Effector CD4-positive, alpha-beta T cell (primary cell): ENCODE results near the gene PPP1R7.

Experiments
- DNase-seq: peaks from one replicate; pipeline ENCODE4 v3.0.0-alpha.2; 2020

The PPP1R7 gene

DNA sequence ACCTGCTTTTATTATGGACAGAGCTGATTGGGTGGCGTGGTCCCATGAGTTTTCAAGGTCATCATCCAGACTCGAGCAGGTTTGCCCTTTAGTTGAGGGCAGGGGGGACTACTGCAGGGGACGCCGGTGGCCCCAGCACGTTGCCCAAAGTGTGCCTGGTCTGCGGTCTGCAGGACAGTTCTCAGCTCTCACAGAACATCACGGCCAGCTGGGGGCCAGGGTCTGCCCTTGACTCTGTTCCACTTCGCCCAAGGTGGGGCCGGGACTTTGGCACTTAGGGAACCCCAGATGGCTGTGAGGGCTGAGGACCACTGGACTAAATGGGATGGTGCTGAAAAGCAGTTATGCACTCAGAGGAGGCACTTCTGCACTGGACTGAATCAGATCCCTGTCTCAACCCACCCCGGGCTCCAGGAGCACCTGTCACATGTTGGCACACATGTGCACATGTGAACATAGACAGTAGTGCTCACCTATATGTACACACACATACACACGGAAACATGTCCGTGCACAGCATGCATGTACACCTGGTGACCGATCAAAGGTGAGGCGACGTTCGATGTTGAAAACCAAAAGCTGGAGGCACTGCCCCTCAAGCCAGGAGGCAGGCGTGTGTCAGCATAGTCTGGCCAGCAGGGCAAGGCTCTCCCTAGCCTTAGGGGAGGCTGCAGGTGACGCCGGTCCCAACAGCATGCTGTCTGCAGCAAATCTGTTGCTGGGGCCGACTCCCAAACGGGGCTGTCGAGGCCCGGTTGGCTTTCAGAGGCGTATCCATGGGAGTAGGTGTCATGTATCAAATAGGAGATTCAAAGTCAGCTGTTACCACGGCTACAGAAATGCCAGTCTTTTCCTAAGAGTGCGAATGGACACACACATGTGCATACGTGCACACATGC lies 48.4 kb downstream of the PPP1R7 start:
- DNase-seq, result no peak

GRCh38 chr2:241199286-241199685 lies 49.0 kb downstream of the PPP1R7 start:
- DNase-seq, result no peak

DNA sequence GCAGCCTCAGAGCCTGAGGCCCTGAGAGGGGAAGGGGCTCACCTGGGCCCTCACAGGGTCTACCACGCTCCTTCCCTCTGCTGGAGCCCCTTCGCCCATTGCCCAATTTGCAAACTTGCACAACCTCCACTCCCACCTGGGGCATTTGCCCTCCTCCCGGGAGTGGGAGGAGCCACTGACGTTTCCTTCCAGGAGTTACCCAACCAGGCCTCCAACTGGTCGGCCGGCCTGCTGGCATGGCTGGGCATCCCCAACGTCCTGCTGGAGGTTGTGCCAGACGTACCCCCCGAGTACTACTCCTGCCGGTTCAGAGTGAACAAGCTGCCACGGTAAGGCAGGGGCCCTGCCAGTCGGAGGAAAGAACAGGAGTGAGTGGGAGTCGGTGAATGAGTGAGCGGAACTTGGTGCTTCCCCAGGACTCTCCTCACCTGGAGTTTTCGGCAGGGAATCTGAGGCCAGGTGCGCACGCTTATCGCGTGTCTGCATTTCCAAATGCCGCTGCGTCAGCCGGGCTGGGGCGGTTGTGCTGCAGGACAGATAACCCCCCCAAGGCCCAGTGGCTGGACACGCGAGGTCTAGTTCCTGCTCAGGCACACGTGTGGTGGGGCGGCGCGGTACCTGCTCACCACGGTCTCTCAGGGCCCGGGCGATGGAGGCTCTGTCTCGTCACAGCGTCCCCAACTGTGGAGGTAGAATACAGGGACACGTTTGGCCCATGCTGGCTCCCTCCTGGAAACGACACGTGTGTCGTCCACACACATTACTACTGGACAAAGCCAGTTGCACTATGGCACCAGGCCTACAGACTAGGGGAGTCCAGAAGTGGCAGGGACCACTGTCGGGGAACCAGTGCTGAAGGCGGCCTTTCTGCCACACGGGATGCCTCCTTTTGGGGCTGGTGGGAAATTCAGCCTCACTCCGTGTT lies 49.9 kb downstream of the PPP1R7 start:
- no peak for DNase-seq

- DNase-seq, result no peak
Measured at GRCh38 chr2:241200822-241201395, 50.6 kb downstream of the PPP1R7 start.

- DNase-seq, result no peak
Measured at GRCh38 chr2:241201445-241202267, 51.4 kb downstream of the PPP1R7 start.

GRCh38 chr2:241202268-241202585 lies 52.0 kb downstream of the PPP1R7 start:
- no peak for DNase-seq

- DNase-seq, result no peak
Measured at GRCh38 chr2:241202681-241203080, 52.4 kb downstream of the PPP1R7 start.

GRCh38 chr2:241203218-241204009 lies 53.1 kb downstream of the PPP1R7 start:
- no peak for DNase-seq

GRCh38 chr2:241204010-241204384 lies 53.7 kb downstream of the PPP1R7 start:
- DNase-seq, result no peak

DNA sequence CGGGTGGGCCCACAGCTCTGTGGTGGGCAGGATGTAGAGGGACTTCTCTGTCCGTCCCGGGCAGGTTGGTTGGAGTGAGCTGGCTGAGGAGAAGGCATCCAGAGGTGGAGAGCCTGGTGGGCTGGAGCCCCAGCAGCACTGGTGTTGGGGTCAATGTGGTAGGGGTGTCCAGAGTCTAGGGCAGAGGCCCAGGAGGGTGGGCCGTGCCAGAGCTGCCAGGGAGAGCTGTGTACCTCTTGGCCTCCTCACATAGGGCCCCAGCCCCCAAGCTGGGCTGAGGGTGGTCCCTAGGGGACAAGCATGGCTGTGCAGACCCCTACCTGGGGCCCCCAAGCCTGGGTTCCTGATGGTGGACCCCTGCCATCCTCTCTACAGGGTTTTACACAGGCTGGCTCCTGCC lies 54.2 kb downstream of the PPP1R7 start:
- DNase-seq, result no peak

- DNase-seq, result no peak
Measured at GRCh38 chr2:241205086-241205485, 54.8 kb downstream of the PPP1R7 start.

GRCh38 chr2:241207151-241207550 lies 56.9 kb downstream of the PPP1R7 start:
- no peak for DNase-seq

GRCh38 chr2:241207641-241208040 lies 57.4 kb downstream of the PPP1R7 start:
- DNase-seq, result no peak

- DNase-seq, result no peak
Measured at GRCh38 chr2:241208058-241208457, 57.8 kb downstream of the PPP1R7 start.

GRCh38 chr2:241209271-241209670 lies 59.0 kb downstream of the PPP1R7 start:
- no peak for DNase-seq

GRCh38 chr2:241211276-241211675 lies 61.0 kb downstream of the PPP1R7 start:
- DNase-seq, result no peak

- DNase-seq, result no peak
Measured at GRCh38 chr2:241213041-241213440, 62.8 kb downstream of the PPP1R7 start.

- DNase-seq, result no peak
Measured at GRCh38 chr2:241213567-241213966, 63.3 kb downstream of the PPP1R7 start.

- DNase-seq, result no peak
Measured at GRCh38 chr2:241214209-241214608, 63.9 kb downstream of the PPP1R7 start.

DNA sequence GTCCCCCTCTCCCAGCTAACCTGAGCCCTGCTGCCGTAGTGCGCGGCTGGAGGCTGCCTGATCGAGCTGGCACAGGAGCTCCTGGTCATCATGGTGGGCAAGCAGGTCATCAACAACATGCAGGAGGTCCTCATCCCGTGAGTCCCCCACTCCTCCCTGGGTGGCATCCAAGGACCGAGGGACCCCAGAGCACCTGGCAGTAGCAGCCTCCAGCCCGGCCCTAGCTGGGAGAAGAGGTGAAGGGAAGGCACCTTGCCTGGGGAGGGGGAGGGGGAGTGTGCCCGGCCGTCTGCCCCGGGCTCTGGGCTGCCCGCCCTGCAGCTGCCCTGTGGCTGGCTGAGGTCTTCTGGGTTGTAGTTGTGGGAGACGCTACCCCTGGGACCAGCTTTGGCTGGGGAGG lies 64.5 kb downstream of the PPP1R7 start:
- DNase-seq, result no peak

GRCh38 chr2:241215421-241215820 lies 65.2 kb downstream of the PPP1R7 start:
- DNase-seq, result no peak
